CD4-positive, alpha-beta memory T cell (primary cell): ENCODE measurements around the gene PLD3. TPM values are rescaled to one million over a fixed set of nuclear protein-coding genes. Genes with fewer than 3 reads are reported as not detected.
A peak's percentile ranks its signal among the peaks of the same experiment; 100 is the strongest.

Source experiments
- CTCF ChIA-PET: fragments of 350-600 bp; sonication (Branson Sonifier 250); formaldehyde crosslinking; loops from one replicate; lab custom pipeline; 2021; ENCODE audit warnings: inconsistent platforms; ENCODE audit not compliant: partially characterized antibody; lab: Charles Lee
- POLR2A ChIA-PET: fragments of 350-600 bp; sonication (Branson Sonifier 250); formaldehyde crosslinking; loops from one replicate; lab custom pipeline; 2021; ENCODE audit not compliant: partially characterized antibody; lab: Charles Lee
- DNase-seq, 5 donors: peaks; one replicate each; pipeline versions ENCODE4 v3.0.0 to v3.0.0-alpha.2; 2020 to 2022; ENCODE audit warnings: mixed read lengths in 1 of 5
- H3K27ac ChIP-seq: one replicate; pipeline ENCODE4 v1.7.0; 2013; ENCODE audit warnings: low read depth, low read length
- H3K27me3 ChIP-seq: 2 replicates; pipeline ENCODE4 v1.7.0; 2013; ENCODE audit warnings: mild to moderate bottlenecking, low read length, moderate library complexity; ENCODE audit not compliant: insufficient read depth
- H3K36me3 ChIP-seq: 2 replicates; pipeline ENCODE4 v1.7.0; 2013; ENCODE audit warnings: mild to moderate bottlenecking, low read length, moderate library complexity; ENCODE audit not compliant: insufficient read depth
- H3K4me1 ChIP-seq: 2 replicates; pipeline ENCODE4 v1.7.0; 2013; ENCODE audit warnings: mild to moderate bottlenecking, low read length, moderate library complexity; ENCODE audit not compliant: insufficient read depth
- H3K4me3 ChIP-seq, 2 donors: one replicate each; pipeline ENCODE4 v1.7.0; 2013; ENCODE audit warnings: low read length in 2 of 2, mild to moderate bottlenecking in 1 of 2
- H3K9me3 ChIP-seq, 2 donors: one replicate each; pipeline ENCODE4 v1.7.0; 2013; ENCODE audit warnings: low read length in 2 of 2, control low read depth in 1 of 2; ENCODE audit not compliant: control insufficient read depth in 1 of 2
- H3K27ac Mint-ChIP-seq, 7 donors: one replicate each; pipeline ENCODE4 v1.8.0; 2020 to 2021; ENCODE audit warnings: mixed read lengths in 7 of 7, mild to moderate bottlenecking in 6 of 7, inconsistent platforms in 3 of 7, moderate library complexity in 3 of 7
- H3K27me3 Mint-ChIP-seq, 2 donors: one replicate each; pipeline ENCODE4 v1.8.0; 2020 to 2021; ENCODE audit warnings: mixed read lengths in 2 of 2
- H3K36me3 Mint-ChIP-seq, 2 donors: one replicate each; pipeline ENCODE4 v1.8.0; 2020 to 2021; ENCODE audit warnings: mixed read lengths in 2 of 2, inconsistent platforms in 1 of 2, mild to moderate bottlenecking in 1 of 2
- H3K4me1 Mint-ChIP-seq, 4 donors: one replicate each; pipeline ENCODE4 v1.8.0; 2020 to 2021; ENCODE audit warnings: mixed read lengths in 4 of 4, mild to moderate bottlenecking in 1 of 4
- H3K4me3 Mint-ChIP-seq, 8 donors: one replicate each; pipeline ENCODE4 v1.8.0; 2020 to 2021; ENCODE audit warnings: mixed read lengths in 8 of 8, mild to moderate bottlenecking in 7 of 8, moderate library complexity in 6 of 8, inconsistent platforms in 3 of 8
- H3K9me3 Mint-ChIP-seq, 8 donors: one replicate each; pipeline ENCODE4 v1.8.0; 2020 to 2021; ENCODE audit warnings: mixed read lengths in 8 of 8, mild to moderate bottlenecking in 5 of 8, inconsistent platforms in 3 of 8, moderate library complexity in 1 of 8
- intact Hi-C: fragments of 100-400 bp; cut with micrococcal nuclease; formaldehyde crosslinking; loops from one replicate; pipeline ENCODE4 v1.15.1; 2023
- polyA plus RNA-seq, 2 donors: library from polyadenylated mRNA; unstranded; fragments of 300-500 nt; fragmentation: Illumina TruSeq; gene quantifications; one replicate each; pipeline ENCODE4 v1.2.3, GENCODE V29; 2021
- total RNA-seq, 2 experiments: library from RNA; stranded (reverse); gene quantifications; one replicate each; pipeline ENCODE4 v1.2.3, GENCODE V29; 2021

PLD3 gene
- total and polyA plus RNA-seq, 4 experiments from 2014 or later, result 61.0 to 117 (median 95.2) TPM

GRCh38 chr19:40390084-40390742, 41.7 kb downstream of the PLD3 start, which contains the start of gene HIPK4:
HIPK4 (minus strand) TSS chr19:40390181; CDS start chr19:40389902, 279 bp downstream.
- Histone ChIP-seq H3K9me3 (no peaks in the 10 kb centered on the region), H3K36me3 (no peaks in the 10 kb centered on the region), H3K4me1 (no peaks in the 10 kb centered on the region), H3K27me3 (no peaks in the 10 kb centered on the region), H3K4me3 (no peak within 1 kb of the TSS), H3K27ac (no peak within 1 kb of the TSS)
- no peak for DNase-seq
- Mint-ChIP-seq H3K4me3 (no peak within 1 kb of the TSS), H3K27me3 (no peaks in the 10 kb centered on the region), H3K27ac (peak within 1 kb of the TSS in 1 of 7 donors; percentile 25), H3K4me1 (no peaks in the 10 kb centered on the region), H3K9me3 (no peaks in the 10 kb centered on the region), H3K36me3 (no peaks in the 10 kb centered on the region)
- ChIA-PET CTCF (interaction anchor here (1.0 kb wide), 1 partner anchor 85 kb away, joined by 3 read pairs; no protein-coding TSS in a partner anchor), POLR2A (no interaction called here)
- intact Hi-C loops, result no loop called here

GRCh38 chr19:40392123-40392522, 43.6 kb downstream of the PLD3 start:
- intact Hi-C loops, result no loop called here
- ChIA-PET POLR2A (no interaction called here), CTCF (no interaction called here)
- no peaks in the 10 kb centered on the region for H3K4me1 ChIP-seq
- no peaks in the 10 kb centered on the region for H3K36me3 ChIP-seq
- DNase-seq, result no peak
- Mint-ChIP-seq H3K4me1 (no peaks in the 10 kb centered on the region), H3K9me3 (no peaks in the 10 kb centered on the region), H3K27me3 (no peaks in the 10 kb centered on the region), H3K27ac (no peak overlapping the region), H3K36me3 (no peaks in the 10 kb centered on the region), H3K4me3 (no peak overlapping the region)
- H3K9me3 ChIP-seq, result no peaks in the 10 kb centered on the region
- no peaks in the 10 kb centered on the region for H3K27me3 ChIP-seq
- no peak overlapping the region for H3K4me3 ChIP-seq
- H3K27ac ChIP-seq, result no peak overlapping the region

- no peak for DNase-seq
- Mint-ChIP-seq H3K36me3 (no peaks in the 10 kb centered on the region), H3K27me3 (no peaks in the 10 kb centered on the region), H3K4me3 (no peak overlapping the region), H3K4me1 (no peaks in the 10 kb centered on the region), H3K9me3 (no peaks in the 10 kb centered on the region), H3K27ac (no peak overlapping the region)
- Histone ChIP-seq H3K4me3 (no peak overlapping the region), H3K36me3 (no peaks in the 10 kb centered on the region), H3K9me3 (no peaks in the 10 kb centered on the region), H3K27me3 (no peaks in the 10 kb centered on the region), H3K4me1 (no peaks in the 10 kb centered on the region), H3K27ac (no peak overlapping the region)
- intact Hi-C loops, result no loop called here
- POLR2A ChIA-PET, result no interaction called here
- CTCF ChIA-PET, result no interaction called here
These were observed 44.5 kb downstream of the PLD3 start for GRCh38 chr19:40392894-40393517.

GRCh38 chr19:40393894-40394815, 45.7 kb downstream of the PLD3 start:
- no peak overlapping the region for H3K4me3 Mint-ChIP-seq
- no peak for DNase-seq
- Histone ChIP-seq H3K4me1 (no peaks in the 10 kb centered on the region), H3K27me3 (no peaks in the 10 kb centered on the region), H3K27ac (no peak overlapping the region), H3K4me3 (no peak overlapping the region), H3K9me3 (no peaks in the 10 kb centered on the region), H3K36me3 (no peaks in the 10 kb centered on the region)
- H3K27me3 Mint-ChIP-seq, result no peaks in the 10 kb centered on the region
- ChIA-PET POLR2A (no interaction called here), CTCF (interaction anchor here (0.7 kb wide), 1 partner anchor 26 kb away, joined by 3 read pairs; no protein-coding TSS in a partner anchor)
- H3K27ac Mint-ChIP-seq, result peak overlapping the region in 2 of 7 donors; percentile 62 to 64
- intact Hi-C loops, result no loop called here
- peaks cover 3 to 6% (median 4%) of the 10 kb centered on the region in 4 donors for H3K4me1 Mint-ChIP-seq
- H3K9me3 Mint-ChIP-seq, result no peaks in the 10 kb centered on the region
- H3K36me3 Mint-ChIP-seq, result peaks cover 0 to 2% of the 10 kb centered on the region in 2 donors

GRCh38 chr19:40394816-40395210, 46.3 kb downstream of the PLD3 start:
- Histone ChIP-seq H3K27ac (no peak overlapping the region), H3K27me3 (no peaks in the 10 kb centered on the region), H3K9me3 (no peaks in the 10 kb centered on the region), H3K4me1 (no peaks in the 10 kb centered on the region), H3K36me3 (no peaks in the 10 kb centered on the region), H3K4me3 (no peak overlapping the region)
- H3K36me3 Mint-ChIP-seq, result peaks cover 0 to 2% of the 10 kb centered on the region in 2 donors
- no peak overlapping the region for H3K4me3 Mint-ChIP-seq
- H3K4me1 Mint-ChIP-seq, result peaks cover 5 to 11% (median 8%) of the 10 kb centered on the region in 4 donors
- H3K27ac Mint-ChIP-seq, result no peak overlapping the region
- no peak for DNase-seq
- H3K9me3 Mint-ChIP-seq, result no peaks in the 10 kb centered on the region
- intact Hi-C loops, result no loop called here
- H3K27me3 Mint-ChIP-seq, result no peaks in the 10 kb centered on the region
- POLR2A ChIA-PET, result interaction anchor here (1.3 kb wide), 1 partner anchor 9 kb away, joined by 6 read pairs; no protein-coding TSS in a partner anchor
- CTCF ChIA-PET, result no interaction called here

GRCh38 chr19:40395956-40396355, 47.5 kb downstream of the PLD3 start:
- Histone ChIP-seq H3K27ac (no peak overlapping the region), H3K4me3 (no peak overlapping the region), H3K9me3 (no peaks in the 10 kb centered on the region), H3K4me1 (no peaks in the 10 kb centered on the region), H3K27me3 (no peaks in the 10 kb centered on the region), H3K36me3 (no peaks in the 10 kb centered on the region)
- H3K27ac Mint-ChIP-seq, result no peak overlapping the region
- peaks cover 0 to 2% of the 10 kb centered on the region in 2 donors for H3K36me3 Mint-ChIP-seq
- POLR2A ChIA-PET, result interaction anchor here (1.3 kb wide), 1 partner anchor 8 kb away, joined by 6 read pairs; no protein-coding TSS in a partner anchor
- intact Hi-C loops, result no loop called here
- H3K4me1 Mint-ChIP-seq, result peaks cover 5 to 15% (median 10%) of the 10 kb centered on the region in 4 donors
- CTCF ChIA-PET, result no interaction called here
- no peaks in the 10 kb centered on the region for H3K27me3 Mint-ChIP-seq
- no peaks in the 10 kb centered on the region for H3K9me3 Mint-ChIP-seq
- DNase-seq, result no peak
- no peak overlapping the region for H3K4me3 Mint-ChIP-seq
